ENCODE data around the gene EFCAB8. TPM values are rescaled to one million over a fixed set of nuclear protein-coding genes. Genes with fewer than 3 reads are reported as not detected.
"Not testable (repeated sequence)": the region's sequence is repeated elsewhere in the genome, so short reads cannot be mapped to it uniquely, and the experiment has no call there.

EFCAB8 gene
- total RNA-seq, 1 donor from 2014 or later, result 0.32 TPM

DNA sequence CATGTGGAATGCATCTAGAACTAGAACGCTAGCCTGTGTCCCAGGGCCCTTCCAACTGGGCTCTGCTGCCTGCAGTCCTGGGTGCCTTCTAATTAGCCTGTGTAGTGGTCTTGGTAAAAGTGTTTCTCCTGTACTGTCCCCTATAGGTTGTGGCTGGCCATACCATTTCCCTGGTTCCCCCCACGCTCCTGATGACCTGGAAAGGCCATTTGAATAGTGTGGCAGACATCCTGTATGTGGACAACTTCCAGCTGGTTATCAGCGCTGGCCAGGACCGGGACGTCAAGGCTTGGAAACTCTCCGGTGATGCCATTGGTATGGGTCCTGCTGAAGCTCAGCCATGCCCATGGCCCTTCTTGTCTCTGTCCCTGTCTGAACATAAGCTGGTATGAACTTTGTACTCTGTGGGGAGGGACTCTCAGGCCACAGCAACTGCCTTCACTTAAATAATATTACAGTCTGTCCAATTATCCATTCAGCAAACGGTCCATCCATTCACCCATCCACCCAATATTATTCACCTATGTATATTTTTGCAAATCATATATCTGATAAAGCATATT lies 84.8 kb downstream of the EFCAB8 start:
- H3K4me1 Mint-ChIP-seq (ENCODE audit: low read depth), result no peaks in the 10 kb centered on the region
- no peak for DNase-seq (ENCODE audit: low spot score)
- TF ChIP-seq, protein P1, sequence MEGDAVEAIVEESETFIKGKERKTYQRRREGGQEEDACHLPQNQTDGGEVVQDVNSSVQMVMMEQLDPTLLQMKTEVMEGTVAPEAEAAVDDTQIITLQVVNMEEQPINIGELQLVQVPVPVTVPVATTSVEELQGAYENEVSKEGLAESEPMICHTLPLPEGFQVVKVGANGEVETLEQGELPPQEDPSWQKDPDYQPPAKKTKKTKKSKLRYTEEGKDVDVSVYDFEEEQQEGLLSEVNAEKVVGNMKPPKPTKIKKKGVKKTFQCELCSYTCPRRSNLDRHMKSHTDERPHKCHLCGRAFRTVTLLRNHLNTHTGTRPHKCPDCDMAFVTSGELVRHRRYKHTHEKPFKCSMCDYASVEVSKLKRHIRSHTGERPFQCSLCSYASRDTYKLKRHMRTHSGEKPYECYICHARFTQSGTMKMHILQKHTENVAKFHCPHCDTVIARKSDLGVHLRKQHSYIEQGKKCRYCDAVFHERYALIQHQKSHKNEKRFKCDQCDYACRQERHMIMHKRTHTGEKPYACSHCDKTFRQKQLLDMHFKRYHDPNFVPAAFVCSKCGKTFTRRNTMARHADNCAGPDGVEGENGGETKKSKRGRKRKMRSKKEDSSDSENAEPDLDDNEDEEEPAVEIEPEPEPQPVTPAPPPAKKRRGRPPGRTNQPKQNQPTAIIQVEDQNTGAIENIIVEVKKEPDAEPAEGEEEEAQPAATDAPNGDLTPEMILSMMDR (IDR thresholded peaks at IDR 0.05), result no peak
- peaks cover 34% of the 10 kb centered on the region for H3K27me3 Mint-ChIP-seq (ENCODE audit: low read depth)
- H3K27ac Mint-ChIP-seq (ENCODE audit: unreplicated experiment), result no peak overlapping the region
- H3K36me3 Mint-ChIP-seq (ENCODE audit: low read depth), result peaks cover 8% of the 10 kb centered on the region
- no peak overlapping the region for H3K4me3 Mint-ChIP-seq (ENCODE audit: unreplicated experiment)
- peaks cover 15% of the 10 kb centered on the region for H3K9me3 Mint-ChIP-seq (ENCODE audit: low read depth)

DNA sequence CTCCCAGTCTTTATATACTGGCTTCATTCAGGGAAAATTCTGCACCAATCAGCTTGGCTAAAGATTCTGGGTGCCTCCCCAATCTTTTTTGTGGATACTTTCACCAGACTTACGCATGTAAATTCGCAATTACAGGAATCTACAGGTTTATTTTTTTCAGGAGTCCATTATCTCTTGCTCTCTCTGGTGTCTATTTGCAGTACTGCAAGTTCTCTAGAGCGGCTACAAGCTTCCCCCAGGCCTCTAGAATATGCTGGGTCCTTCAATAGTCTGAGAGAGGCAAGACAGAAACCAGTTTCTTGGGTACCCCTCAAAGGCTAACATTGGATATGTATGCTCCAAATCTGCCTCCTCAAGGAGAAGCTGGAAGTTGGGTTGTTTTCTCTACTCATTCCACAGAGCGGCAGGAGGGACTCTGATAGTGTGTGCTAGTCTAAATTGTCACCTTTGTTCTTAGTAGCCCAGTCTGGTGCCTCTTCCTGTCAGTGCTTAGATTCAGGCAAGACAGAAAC lies 87.0 kb downstream of the EFCAB8 start:
- peaks cover 4% of the 10 kb centered on the region for H3K36me3 Mint-ChIP-seq (ENCODE audit: low read depth)
- no peak overlapping the region for H3K4me3 Mint-ChIP-seq (ENCODE audit: unreplicated experiment)
- no peak overlapping the region for H3K27ac Mint-ChIP-seq (ENCODE audit: unreplicated experiment)
- TF ChIP-seq, protein P1 (IDR thresholded peaks at IDR 0.05), result peak; percentile 77
- H3K9me3 Mint-ChIP-seq (ENCODE audit: low read depth), result peaks cover 15% of the 10 kb centered on the region
- no peak for DNase-seq (ENCODE audit: low spot score)
- peaks cover 53% of the 10 kb centered on the region for H3K27me3 Mint-ChIP-seq (ENCODE audit: low read depth)
- H3K4me1 Mint-ChIP-seq (ENCODE audit: low read depth), result no peaks in the 10 kb centered on the region

DNA sequence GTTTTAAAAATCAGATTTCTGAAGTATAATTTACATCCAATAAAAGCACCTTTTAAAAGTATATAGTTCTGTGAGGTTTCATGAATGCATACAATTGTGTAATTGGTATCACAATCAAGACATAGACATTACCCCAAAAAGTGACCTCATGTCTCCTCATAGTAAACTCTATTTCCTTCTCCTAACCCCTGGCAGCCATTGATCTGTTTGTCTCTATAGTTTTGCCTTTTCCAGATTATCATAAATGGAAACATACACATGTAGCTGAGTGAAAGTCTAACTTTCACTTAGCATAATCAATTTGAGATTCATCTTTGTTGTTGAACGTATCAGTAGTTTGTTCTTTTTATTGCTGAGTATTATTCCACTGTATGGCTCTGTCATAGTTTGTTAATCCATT lies 87.9 kb downstream of the EFCAB8 start:
- peaks cover 3% of the 10 kb centered on the region for H3K36me3 Mint-ChIP-seq (ENCODE audit: low read depth)
- H3K9me3 Mint-ChIP-seq (ENCODE audit: low read depth), result peaks cover 7% of the 10 kb centered on the region
- no peaks in the 10 kb centered on the region for H3K4me1 Mint-ChIP-seq (ENCODE audit: low read depth)
- no peak overlapping the region for H3K27ac Mint-ChIP-seq (ENCODE audit: unreplicated experiment)
- no peak for DNase-seq (ENCODE audit: low spot score)
- TF ChIP-seq, protein P1 (IDR thresholded peaks at IDR 0.05), result no peak
- peaks cover 62% of the 10 kb centered on the region for H3K27me3 Mint-ChIP-seq (ENCODE audit: low read depth)
- H3K4me3 Mint-ChIP-seq (ENCODE audit: unreplicated experiment), result no peak overlapping the region

DNA sequence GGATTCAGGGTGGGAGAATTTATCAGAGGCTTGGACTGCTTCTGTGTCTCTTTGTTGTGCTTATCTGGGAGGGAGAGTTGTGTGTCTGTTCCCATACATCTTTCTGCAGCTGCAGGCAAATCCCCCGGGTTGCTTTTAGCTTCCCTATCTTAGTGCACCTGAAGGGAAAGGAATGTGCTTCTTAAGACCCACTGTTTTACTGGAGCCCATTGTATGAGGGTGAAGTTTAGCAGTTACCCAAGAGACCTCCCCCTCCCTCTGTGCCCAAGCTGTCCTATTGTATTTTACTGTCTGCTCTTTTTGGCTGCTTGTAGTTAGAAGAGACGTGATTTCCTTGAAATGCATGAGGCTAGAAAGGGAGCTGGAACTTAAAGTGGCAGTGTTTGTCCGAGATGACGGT lies 91.8 kb downstream of the EFCAB8 start:
- not testable (repeated sequence) for H3K36me3 Mint-ChIP-seq (ENCODE audit: low read depth); DNase-seq (ENCODE audit: low spot score); H3K27ac Mint-ChIP-seq (ENCODE audit: unreplicated experiment); H3K4me1 Mint-ChIP-seq (ENCODE audit: low read depth); H3K4me3 Mint-ChIP-seq (ENCODE audit: unreplicated experiment)
- Mint-ChIP-seq H3K27me3 (ENCODE audit: low read depth) (peaks cover 73% of the 10 kb centered on the region), H3K9me3 (ENCODE audit: low read depth) (peaks cover 11% of the 10 kb centered on the region)

DNA sequence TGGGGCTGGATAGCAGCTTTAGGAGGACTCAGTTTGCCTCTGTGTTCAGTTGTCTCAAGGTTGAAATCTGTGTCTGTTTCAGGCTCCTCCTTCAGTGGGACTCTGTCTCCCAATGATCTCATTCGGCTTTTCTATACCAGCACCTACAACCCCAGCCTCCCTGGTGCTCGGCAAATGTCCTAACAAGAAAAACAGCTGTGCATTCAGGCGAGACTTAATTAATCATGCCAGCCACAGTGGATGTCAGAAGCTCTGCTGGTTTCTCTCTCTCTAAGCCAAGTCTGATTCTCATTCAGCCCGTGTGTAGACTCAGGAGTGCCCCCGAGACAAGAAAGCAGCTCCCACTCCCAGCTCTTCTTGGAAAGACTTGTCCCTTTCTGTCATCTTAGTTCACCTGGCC lies 98.7 kb downstream of the EFCAB8 start:
- Mint-ChIP-seq H3K27me3 (ENCODE audit: low read depth) (peaks cover 31% of the 10 kb centered on the region), H3K4me1 (ENCODE audit: low read depth) (no peaks in the 10 kb centered on the region), H3K4me3 (ENCODE audit: unreplicated experiment) (no peak overlapping the region), H3K9me3 (ENCODE audit: low read depth) (peaks cover 34% of the 10 kb centered on the region), H3K36me3 (ENCODE audit: low read depth) (peaks cover 15% of the 10 kb centered on the region), H3K27ac (ENCODE audit: unreplicated experiment) (no peak overlapping the region)
- no peak for DNase-seq (ENCODE audit: low spot score)
- TF ChIP-seq, protein P1 (IDR thresholded peaks at IDR 0.05), result no peak

DNA sequence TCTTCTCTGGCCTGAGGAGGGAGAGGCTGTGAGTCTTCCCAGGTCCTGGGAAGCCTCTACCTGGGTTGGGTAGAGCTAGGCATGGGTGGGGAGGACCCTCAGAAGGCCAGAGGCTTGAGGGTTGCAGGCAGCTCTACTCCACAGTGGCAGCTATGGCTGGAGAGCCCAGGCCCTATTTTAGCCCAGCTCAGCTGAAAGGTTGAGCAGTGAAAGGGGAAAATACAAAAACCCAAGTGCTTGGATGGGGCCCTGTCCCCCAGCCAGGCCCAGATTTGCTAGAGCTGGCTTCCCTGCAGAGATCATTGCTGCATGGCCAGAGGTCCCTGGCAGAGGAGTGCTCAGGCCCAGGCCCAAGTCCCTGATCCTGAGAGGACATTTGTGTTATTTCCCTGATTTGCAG lies 99.9 kb downstream of the EFCAB8 start:
- peaks cover 26% of the 10 kb centered on the region for H3K27me3 Mint-ChIP-seq (ENCODE audit: low read depth)
- H3K4me1 Mint-ChIP-seq (ENCODE audit: low read depth), result no peaks in the 10 kb centered on the region
- H3K36me3 Mint-ChIP-seq (ENCODE audit: low read depth), result peaks cover 15% of the 10 kb centered on the region
- H3K27ac Mint-ChIP-seq (ENCODE audit: unreplicated experiment), result no peak overlapping the region
- no peak for DNase-seq (ENCODE audit: low spot score)
- H3K4me3 Mint-ChIP-seq (ENCODE audit: unreplicated experiment), result no peak overlapping the region
- TF ChIP-seq, protein P1 (IDR thresholded peaks at IDR 0.05), result no peak
- peaks cover 29% of the 10 kb centered on the region for H3K9me3 Mint-ChIP-seq (ENCODE audit: low read depth)
